HEK293 (cell line): ENCODE data around the gene LCE6A.

Source experiments
- CTCF ChIA-PET: fragments of 350-600 bp; formaldehyde crosslinking; extraction: SDS; loops from one replicate; lab custom pipeline; 2021; ENCODE audit warnings: antibody characterized with exemption; lab: Yijun Ruan, JAX
- POLR2A ChIA-PET: fragments of 300-600 bp; formaldehyde crosslinking; extraction: SDS; loops from one replicate; lab custom pipeline; 2020; ENCODE audit warnings: antibody characterized with exemption, inconsistent platforms; lab: Yijun Ruan, JAX
- H3K27ac ChIP-seq: fragments of 200-500 bp; sonication (Bioruptor generic); 2 replicates; pipeline ENCODE4 v1.5.1; 2014; ENCODE audit warnings: low read depth, low read length, control low read depth, inconsistent platforms; ENCODE audit errors: extremely low read depth
- H3K36me3 ChIP-seq, 2 experiments: fragments of 200-500 bp in 1 of 2; sonication (Bioruptor generic) in 1 of 2; 1 replicate in 1 of 2; 2 replicates in 1 of 2; pipeline ENCODE4 v1.5.1; 2014 to 2017; ENCODE audit warnings: inconsistent platforms in 2 of 2, low read length in 2 of 2; ENCODE audit not compliant: control insufficient read depth in 2 of 2, insufficient read depth in 1 of 2
- H3K4me1 ChIP-seq: fragments of 200-500 bp; sonication (Bioruptor generic); 2 replicates; pipeline ENCODE4 v1.5.1; 2014; ENCODE audit warnings: mild to moderate bottlenecking, low read length, inconsistent platforms; ENCODE audit not compliant: control insufficient read depth, insufficient read depth
- H3K4me3 ChIP-seq: 2 replicates; pipeline ENCODE4 v1.5.1; 2011; ENCODE audit warnings: low read depth, mild to moderate bottlenecking, control low read depth, low read length, moderate library complexity
- H3K9me3 ChIP-seq: fragments of 200-500 bp; sonication (Bioruptor generic); 2 replicates; pipeline ENCODE4 v1.5.1; 2014; ENCODE audit warnings: low read depth, low read length, inconsistent platforms; ENCODE audit not compliant: control insufficient read depth, insufficient read depth
- ELK4 ChIP-seq: IDR thresholded peaks from 2 replicates; pipeline ENCODE4 v1.6.1; 2011; ENCODE audit warnings: mild to moderate bottlenecking, low read depth, low read length, borderline replicate concordance
- GLI2 ChIP-seq: fragments of 450-650 bp; formaldehyde crosslinking; IDR thresholded peaks from 2 replicates; pipeline ENCODE4; 2017; ENCODE audit warnings: missing biosample characterization, missing genetic modification characterization, low read depth, borderline replicate concordance
- KLF8 ChIP-seq: fragments of 450-650 bp; formaldehyde crosslinking; IDR thresholded peaks from 2 replicates; pipeline ENCODE4 v1.5.1; 2016; ENCODE audit warnings: missing biosample characterization, missing genetic modification characterization
- OVOL3 ChIP-seq: fragments of 450-650 bp; formaldehyde crosslinking; IDR thresholded peaks from 2 replicates; pipeline ENCODE4 v1.5.1; 2016; ENCODE audit warnings: missing biosample characterization, missing genetic modification characterization
- SCRT2 ChIP-seq: fragments of 450-650 bp; formaldehyde crosslinking; IDR thresholded peaks from 2 replicates; pipeline ENCODE4 v1.5.1; 2016; ENCODE audit warnings: missing biosample characterization, missing genetic modification characterization
- ZFP3 ChIP-seq: fragments of 450-650 bp; formaldehyde crosslinking; IDR thresholded peaks from 2 replicates; pipeline ENCODE4 v1.5.1; 2016; ENCODE audit warnings: low read depth, missing biosample characterization, missing genetic modification characterization
- ZNF175 ChIP-seq: fragments of 450-650 bp; formaldehyde crosslinking; IDR thresholded peaks from 2 replicates; pipeline ENCODE4 v1.5.1; 2016; ENCODE audit warnings: missing biosample characterization, missing genetic modification characterization
- ZNF223 ChIP-seq: fragments of 450-650 bp; formaldehyde crosslinking; IDR thresholded peaks from 2 replicates; pipeline ENCODE4 v1.5.1; 2016; ENCODE audit warnings: missing biosample characterization, missing genetic modification characterization
- ZNF239 ChIP-seq: fragments of 450-650 bp; formaldehyde crosslinking; IDR thresholded peaks from 2 replicates; pipeline ENCODE4 v1.5.1; 2016; ENCODE audit warnings: missing biosample characterization, missing genetic modification characterization
- ZNF280D ChIP-seq: fragments of 450-650 bp; formaldehyde crosslinking; IDR thresholded peaks from 2 replicates; pipeline ENCODE4 v1.5.1; 2016; ENCODE audit warnings: missing biosample characterization, missing genetic modification characterization
- ZNF302 ChIP-seq: fragments of 450-650 bp; formaldehyde crosslinking; IDR thresholded peaks from 2 replicates; pipeline ENCODE4 v1.5.1; 2016; ENCODE audit warnings: missing biosample characterization, missing genetic modification characterization, low read depth
- ZNF366 ChIP-seq: fragments of 450-650 bp; formaldehyde crosslinking; conservative IDR thresholded peaks from 2 replicates; pipeline ENCODE4 v1.5.1; 2016; ENCODE audit warnings: missing biosample characterization, missing genetic modification characterization
- ZNF37A ChIP-seq: fragments of 450-650 bp; IDR thresholded peaks from 2 replicates; pipeline ENCODE4 v1.5.1; 2018; ENCODE audit warnings: missing biosample characterization, missing genetic modification characterization
- ZNF501 ChIP-seq: fragments of 450-650 bp; formaldehyde crosslinking; IDR thresholded peaks from 2 replicates; pipeline ENCODE4 v1.5.1; 2016; ENCODE audit warnings: missing biosample characterization, missing genetic modification characterization
- ZNF560 ChIP-seq: fragments of 450-650 bp; formaldehyde crosslinking; IDR thresholded peaks from 2 replicates; pipeline ENCODE4 v1.5.1; 2017; ENCODE audit warnings: missing biosample characterization, missing genetic modification characterization, borderline replicate concordance
- ZNF629 ChIP-seq: fragments of 450-650 bp; formaldehyde crosslinking; IDR thresholded peaks from 2 replicates; pipeline ENCODE4 v1.5.1; 2017; ENCODE audit warnings: missing biosample characterization, missing genetic modification characterization
- ZNF654 ChIP-seq: fragments of 450-650 bp; formaldehyde crosslinking; IDR thresholded peaks from 2 replicates; pipeline ENCODE4 v1.5.1; 2016; ENCODE audit warnings: low read depth, missing biosample characterization, missing genetic modification characterization
- ZNF660 ChIP-seq: fragments of 450-650 bp; IDR thresholded peaks from 2 replicates; pipeline ENCODE4 v1.5.1; 2018; ENCODE audit warnings: missing biosample characterization, mild to moderate bottlenecking, missing genetic modification characterization
- ZNF677 ChIP-seq: fragments of 450-650 bp; IDR thresholded peaks from 2 replicates; pipeline ENCODE4 v1.5.0; 2018; ENCODE audit warnings: missing biosample characterization, mild to moderate bottlenecking, missing genetic modification characterization, moderate library complexity
- ZNF707 ChIP-seq: fragments of 450-650 bp; formaldehyde crosslinking; IDR thresholded peaks from 2 replicates; pipeline ENCODE4 v1.5.1; 2016; ENCODE audit warnings: missing biosample characterization, missing genetic modification characterization
- ZNF776 ChIP-seq: fragments of 450-650 bp; formaldehyde crosslinking; IDR thresholded peaks from 2 replicates; pipeline ENCODE4 v1.5.0; 2017; ENCODE audit warnings: missing biosample characterization, missing genetic modification characterization, borderline replicate concordance
- ZSCAN16 ChIP-seq: fragments of 450-650 bp; formaldehyde crosslinking; IDR thresholded peaks from 2 replicates; pipeline ENCODE4 v1.5.1; 2016; ENCODE audit warnings: missing biosample characterization, missing genetic modification characterization

The LCE6A gene

GRCh38 chr1:152871731-152872126, 29.1 kb downstream of the LCE6A start:
- H3K36me3 ChIP-seq = no peaks in the 10 kb centered on the region

GRCh38 chr1:152873495-152873894, 30.8 kb downstream of the LCE6A start:
- H3K9me3 ChIP-seq = no peaks in the 10 kb centered on the region
- CTCF ChIA-PET = interaction anchor here (1.9 to 6.7 kb wide), 2 partner anchors 52 to 319 kb away, joined by 8 to 71 read pairs; no protein-coding TSS in a partner anchor
- H3K4me3 ChIP-seq = no peak overlapping the region
- no peaks in the 10 kb centered on the region for H3K36me3 ChIP-seq
- H3K4me1 ChIP-seq = no peaks in the 10 kb centered on the region
- POLR2A ChIA-PET = no interaction called here
- TF ChIP-seq SCRT2 (tag by site-specific recombination) = no peak
- TF ChIP-seq ZNF302 (tag by site-specific recombination) = no peak
- TF ChIP-seq ZNF677 (tag by site-specific recombination) = no peak
- no peak for TF ChIP-seq ZNF660
- TF ChIP-seq ZNF239 = no peak
- TF ChIP-seq, all 188 proteins: peak for 0
- no peak overlapping the region for H3K27ac ChIP-seq

More at GRCh38 chr1:152871731-152872126, 29.1 kb downstream of the LCE6A start:
- no peaks in the 10 kb centered on the region for H3K9me3 ChIP-seq
- no peak overlapping the region for H3K27ac ChIP-seq
- POLR2A ChIA-PET = no interaction called here
- CTCF ChIA-PET = interaction anchor here (0.5 to 6.7 kb wide), 19 partner anchors 16 to 417 kb away, joined by 3 to 71 read pairs (median 5); partner anchors contain the start of genes LCE1E and SPRR1A
- no peak overlapping the region for H3K4me3 ChIP-seq
- H3K4me1 ChIP-seq = no peaks in the 10 kb centered on the region
- TF ChIP-seq ZNF776 (no peak), OVOL3 (tag by site-specific recombination) (no peak), KLF8 (tag by site-specific recombination) (no peak), ZNF501 (tag by site-specific recombination) (no peak), ZNF223 (tag by site-specific recombination) (no peak), ELK4 (no peak), ZNF560 (tag by site-specific recombination) (no peak), GLI2 (tag by site-specific recombination) (no peak), ZFP3 (tag by site-specific recombination) (no peak), ZNF37A (tag by site-specific recombination) (no peak), ZNF629 (tag by site-specific recombination) (no peak), ZNF239 (no peak), ZNF707 (tag by site-specific recombination) (no peak), ZNF654 (tag by site-specific recombination) (no peak), ZNF280D (tag by site-specific recombination) (no peak), ZSCAN16 (tag by site-specific recombination) (no peak), ZNF175 (tag by site-specific recombination) (no peak), ZNF366 (tag by site-specific recombination) (no peak)
